ENCODE measurements around the gene IL21R. TPM values are rescaled to one million over a fixed set of nuclear protein-coding genes. Genes with fewer than 3 reads are reported as not detected.

The IL21R gene
- total and polyA plus RNA-seq, 9 of the 15 experiments (the other 6 are each of a cell fraction or from before 2014, with no cell fraction given) = 0.04 to 0.34 (median 0.18) TPM; not detected in 1

- Histone ChIP-seq H3K9ac (ENCODE audit: insufficient read depth in 1 of 2, low read depth in 2 of 2, low read length in 2 of 2) (peak overlapping the region in 1 of 2 experiments; percentile 17; a peak in 1 of 4 replicates), H3K4me1 (replicated peaks in 1 of 2; ENCODE audit: control insufficient read depth in 2 of 2, insufficient read depth in 2 of 2, low read length in 2 of 2) (no peaks in the 10 kb centered on the region), H2AFZ (ENCODE audit: low read depth, low read length) (no peak overlapping the region), H4K20me1 (replicated peaks; ENCODE audit: control insufficient read depth, insufficient read depth, low read length) (no peaks in the 10 kb centered on the region; the same call in 1 of the 2 replicates), H3K4me2 (ENCODE audit: insufficient read depth, low read length) (no peak overlapping the region), H3K36me3 (ENCODE audit: control insufficient read depth, insufficient read depth, low read length) (peaks cover 85% of the 10 kb centered on the region), H3K27me3 (ENCODE audit: control insufficient read depth in 2 of 2, insufficient read depth in 2 of 2, low read length in 2 of 2) (no peaks in the 10 kb centered on the region), H3K27ac (ENCODE audit: extremely low read depth, low read depth, low read length) (no peak overlapping the region), H3K9me3 (replicated peaks; ENCODE audit: control insufficient read depth, insufficient read depth, low read depth, low read length) (no peaks in the 10 kb centered on the region), H3K79me2 (ENCODE audit: control insufficient read depth, insufficient read depth, low read length) (no peaks in the 10 kb centered on the region), H3K4me3 (no peak overlapping the region), H3K9me1 (ENCODE audit: control insufficient read depth, insufficient read depth, low read length) (no peaks in the 10 kb centered on the region)
- FAIRE-seq (no peak), DNase-seq (ENCODE audit: extremely low read depth in 1 of 4, low spot score in 3 of 4) (no peak), ATAC-seq (no peak)
- intact Hi-C loops (cut with micrococcal nuclease) = no loop called here
- in situ Hi-C loops (cut with MboI) = no loop called here
- TF ChIP-seq ZNF79 (CRISPR knock-in tag; IDR thresholded peaks at IDR 0.05; ENCODE audit: low read depth) (no peak), NR2C1 (IDR thresholded peaks at IDR 0.05) (no peak), NR2C1 (tag; IDR thresholded peaks at IDR 0.05) (no peak), ZFPM2 (CRISPR knock-in tag; IDR thresholded peaks at IDR 0.05) (no peak), ZBTB17 (CRISPR knock-in tag; IDR thresholded peaks at IDR 0.05) (no peak), ZFP30 (CRISPR knock-in tag; IDR thresholded peaks at IDR 0.05; ENCODE audit: borderline replicate concordance) (no peak), PRPF4 (IDR thresholded peaks at IDR 0.05; ENCODE audit: insufficient read depth, low read depth, low read length, poor library complexity, severe bottlenecking) (no peak), ZNF764 (CRISPR knock-in tag; IDR thresholded peaks at IDR 0.05; ENCODE audit: low read depth) (no peak)
- ChIA-PET POLR2A (no interaction called here), CTCF (ENCODE audit: low intra/inter-chr PET ratio) (no interaction called here)
- no TSS peak for BruUV-seq (replicated peaks)
- WGBS (ENCODE audit: insufficient coverage, low coverage, missing lambda C conversion rate) = 90% methylated on average over 5 of the region's 7 CpGs
Observed at GRCh38 chr16:27489906-27490305, 87.9 kb downstream of the IL21R start.
